ENCODE measurements around the gene MST1.

The MST1 gene

DNA sequence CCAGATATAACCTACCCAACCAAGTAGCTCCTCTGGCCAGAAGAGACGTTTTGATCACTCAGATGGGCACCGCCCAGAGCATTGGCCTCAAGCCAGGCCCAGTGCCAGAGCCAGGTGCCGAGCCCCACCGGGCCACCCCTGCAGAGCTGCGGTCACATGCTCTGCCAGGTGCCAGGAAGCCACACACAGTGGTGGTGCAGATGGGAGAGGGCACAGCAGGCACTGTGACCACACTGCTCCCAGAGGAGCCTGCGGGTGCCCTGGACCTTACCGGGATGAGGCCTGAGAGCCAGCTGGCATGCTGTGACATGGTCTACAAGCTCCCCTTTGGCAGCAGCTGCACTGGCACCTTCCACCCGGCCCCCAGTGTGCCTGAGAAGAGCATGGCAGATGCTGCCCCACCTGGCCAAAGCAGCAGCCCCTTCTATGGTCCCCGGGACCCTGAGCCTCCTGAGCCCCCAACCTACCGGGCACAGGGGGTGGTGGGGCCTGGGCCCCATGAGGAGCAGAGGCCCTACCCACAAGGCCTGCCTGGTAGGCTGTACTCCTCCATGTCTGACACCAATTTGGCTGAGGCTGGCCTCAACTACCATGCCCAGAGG lies 34.2 kb downstream of the MST1 start:
- DNase-seq: no peak

DNA sequence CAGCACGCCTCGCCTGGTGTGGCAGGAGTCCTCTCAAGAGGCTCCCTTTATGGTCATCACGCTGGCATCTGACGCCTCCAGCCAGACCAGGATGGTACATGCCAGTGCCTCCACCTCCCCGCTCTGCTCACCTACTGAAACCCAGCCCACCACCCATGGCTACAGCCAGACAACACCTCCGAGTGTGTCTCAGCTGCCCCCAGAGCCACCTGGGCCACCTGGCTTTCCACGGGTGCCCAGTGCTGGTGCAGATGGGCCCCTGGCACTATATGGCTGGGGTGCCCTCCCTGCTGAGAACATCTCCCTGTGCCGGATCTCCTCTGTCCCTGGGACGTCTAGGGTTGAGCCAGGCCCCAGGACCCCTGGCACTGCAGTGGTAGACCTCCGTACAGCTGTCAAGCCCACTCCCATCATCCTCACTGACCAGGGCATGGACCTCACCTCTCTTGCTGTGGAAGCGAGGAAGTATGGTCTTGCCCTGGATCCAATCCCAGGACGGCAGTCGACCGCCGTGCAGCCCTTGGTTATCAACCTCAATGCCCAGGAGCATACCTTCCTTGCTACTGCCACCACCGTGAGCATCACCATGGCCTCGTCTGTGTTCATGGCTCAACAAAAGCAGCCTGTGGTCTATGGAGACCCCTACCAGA lies 35.0 kb downstream of the MST1 start:
- no peak for DNase-seq

DNA sequence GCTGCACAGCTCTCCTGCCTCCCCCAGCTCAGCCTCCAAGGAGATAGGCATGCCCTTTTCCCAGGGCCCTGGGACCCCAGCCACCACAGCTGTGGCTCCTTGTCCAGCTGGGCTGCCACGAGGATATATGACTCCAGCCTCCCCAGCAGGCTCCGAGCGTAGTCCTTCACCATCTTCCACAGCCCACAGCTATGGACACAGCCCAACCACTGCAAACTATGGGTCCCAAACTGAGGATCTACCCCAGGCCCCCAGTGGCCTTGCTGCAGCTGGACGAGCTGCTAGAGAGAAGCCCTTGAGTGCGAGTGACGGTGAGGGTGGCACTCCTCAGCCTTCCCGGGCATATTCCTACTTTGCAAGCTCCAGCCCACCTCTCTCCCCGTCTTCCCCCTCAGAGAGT lies 35.7 kb downstream of the MST1 start:
- no peak for DNase-seq

DNA sequence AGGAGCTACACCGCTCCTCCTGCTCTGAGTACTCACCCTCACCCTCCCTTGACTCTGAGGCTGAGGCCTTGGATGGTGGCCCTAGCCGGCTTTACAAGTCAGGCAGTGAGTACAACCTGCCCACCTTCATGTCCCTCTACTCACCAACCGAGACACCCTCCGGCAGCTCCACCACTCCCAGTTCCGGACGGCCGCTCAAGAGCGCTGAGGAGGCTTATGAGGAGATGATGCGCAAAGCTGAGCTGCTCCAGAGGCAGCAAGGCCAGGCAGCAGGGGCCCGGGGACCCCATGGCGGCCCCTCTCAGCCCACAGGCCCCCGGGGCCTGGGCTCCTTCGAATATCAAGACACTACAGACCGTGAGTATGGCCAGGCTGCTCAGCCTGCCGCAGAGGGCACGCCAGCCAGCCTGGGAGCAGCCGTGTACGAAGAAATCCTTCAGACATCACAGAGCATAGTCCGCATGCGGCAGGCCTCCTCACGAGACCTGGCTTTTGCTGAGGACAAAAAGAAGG lies 36.3 kb downstream of the MST1 start:
- DNase-seq: no peak

DNA sequence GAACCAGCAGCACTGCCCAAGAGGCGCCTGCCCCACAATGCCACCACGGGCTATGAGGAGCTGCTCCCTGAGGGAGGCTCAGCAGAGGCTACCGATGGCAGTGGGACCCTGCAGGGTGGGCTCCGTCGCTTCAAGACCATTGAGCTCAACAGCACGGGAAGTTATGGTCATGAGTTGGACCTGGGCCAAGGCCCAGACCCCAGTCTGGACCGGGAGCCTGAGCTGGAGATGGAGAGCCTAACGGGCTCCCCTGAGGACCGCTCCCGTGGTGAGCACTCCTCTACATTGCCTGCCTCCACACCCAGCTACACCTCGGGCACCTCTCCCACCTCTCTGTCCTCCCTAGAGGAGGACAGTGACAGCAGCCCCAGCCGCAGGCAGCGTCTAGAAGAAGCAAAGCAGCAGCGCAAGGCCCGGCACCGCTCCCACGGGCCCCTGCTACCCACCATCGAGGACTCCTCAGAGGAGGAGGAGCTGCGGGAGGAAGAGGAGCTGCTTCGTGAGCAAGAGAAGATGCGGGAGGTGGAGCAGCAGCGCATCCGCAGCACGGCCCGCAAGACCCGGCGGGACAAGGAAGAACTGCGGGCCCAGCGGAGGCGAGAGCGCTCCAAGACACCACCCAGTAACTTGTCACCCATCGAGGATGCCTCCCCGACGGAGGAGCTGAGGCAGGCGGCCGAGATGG lies 36.9 kb downstream of the MST1 start:
- DNase-seq: no peak

DNA sequence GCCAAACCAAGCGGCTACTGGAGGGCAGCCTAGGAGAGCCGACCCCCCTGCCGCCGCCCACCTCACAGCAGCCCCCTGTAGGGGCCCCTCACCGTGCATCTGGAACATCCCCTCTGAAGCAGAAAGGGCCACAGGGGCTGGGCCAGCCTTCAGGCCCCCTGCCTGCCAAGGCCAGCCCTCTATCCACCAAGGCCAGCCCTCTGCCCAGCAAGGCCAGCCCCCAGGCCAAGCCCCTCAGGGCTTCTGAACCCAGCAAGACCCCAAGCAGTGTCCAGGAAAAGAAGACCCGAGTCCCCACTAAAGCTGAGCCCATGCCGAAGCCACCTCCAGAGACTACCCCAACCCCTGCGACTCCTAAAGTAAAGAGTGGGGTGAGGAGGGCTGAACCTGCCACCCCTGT lies 38.6 kb downstream of the MST1 start:
- DNase-seq: no peak

DNA sequence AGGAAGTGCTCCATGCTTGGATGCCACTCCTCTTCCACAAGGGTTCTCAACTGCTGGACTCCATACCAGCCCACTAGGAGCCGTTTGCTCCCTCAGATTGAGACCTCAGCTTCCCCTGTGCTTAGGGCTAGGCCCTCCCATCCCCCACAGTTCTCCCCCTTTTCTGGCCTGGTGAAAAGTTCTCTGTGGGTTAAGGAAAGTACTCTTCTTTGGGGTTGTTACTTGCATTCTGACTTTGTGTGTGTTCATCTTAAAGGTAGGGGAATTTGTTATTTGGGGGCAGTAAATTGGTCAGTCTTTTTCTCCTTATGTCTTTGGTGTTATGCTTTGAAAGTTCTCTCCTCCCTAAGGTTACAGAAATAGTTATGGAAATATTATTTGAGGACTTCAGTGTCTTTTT lies 39.1 kb downstream of the MST1 start:
- no peak for DNase-seq

DNA sequence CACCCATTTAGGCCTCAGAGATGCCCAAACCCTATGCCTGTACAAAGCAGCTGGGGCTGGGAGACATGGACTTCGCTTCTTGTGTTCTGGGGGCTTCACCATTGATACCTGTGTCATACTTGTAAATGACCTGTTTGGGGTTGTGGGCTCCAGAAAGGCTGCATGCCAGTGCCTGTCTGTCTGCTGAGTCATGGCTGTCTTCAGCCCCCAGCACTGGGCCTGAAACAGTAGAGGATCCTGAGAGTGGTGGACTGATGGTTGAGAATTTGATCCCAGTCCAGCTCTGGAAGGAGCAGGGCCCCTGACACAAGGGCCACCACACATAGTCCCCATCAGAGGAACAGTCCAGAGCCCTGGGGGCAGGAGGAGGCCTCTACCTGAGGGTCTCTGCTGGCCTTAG lies 39.7 kb downstream of the MST1 start:
- DNase-seq: no peak

DNA sequence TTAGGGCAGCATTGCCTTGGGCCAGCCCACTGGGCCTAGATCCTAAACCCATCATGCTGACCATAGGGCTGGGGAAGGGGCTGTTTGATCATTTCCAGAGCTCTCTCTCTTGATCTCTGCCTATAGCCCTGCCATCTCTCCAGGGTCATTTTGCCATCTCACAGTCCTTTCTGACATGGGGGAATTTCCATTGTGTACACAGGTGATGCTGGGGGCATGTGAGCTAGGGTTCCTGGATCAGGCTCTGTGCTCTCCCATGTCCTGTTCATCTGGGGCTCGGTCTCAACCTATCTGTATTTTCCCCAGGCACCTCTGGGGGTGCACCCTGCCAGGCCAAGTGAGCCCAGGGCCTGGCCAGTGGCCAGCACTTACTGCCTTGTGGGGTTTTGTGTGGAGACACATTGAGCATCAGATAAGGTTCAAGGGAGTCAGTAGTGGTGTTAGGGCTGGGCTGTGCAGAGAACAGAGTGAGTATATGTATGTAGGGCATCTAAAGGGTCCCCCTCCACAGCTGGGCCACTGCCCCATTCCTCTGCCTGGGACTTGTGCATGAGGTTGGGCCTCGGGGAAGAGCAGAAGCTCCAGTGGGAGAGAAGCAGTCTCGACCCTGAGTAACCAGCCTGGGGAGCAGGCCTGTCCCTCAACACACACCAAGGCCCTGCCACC lies 40.8 kb downstream of the MST1 start:
- DNase-seq: no peak

DNA sequence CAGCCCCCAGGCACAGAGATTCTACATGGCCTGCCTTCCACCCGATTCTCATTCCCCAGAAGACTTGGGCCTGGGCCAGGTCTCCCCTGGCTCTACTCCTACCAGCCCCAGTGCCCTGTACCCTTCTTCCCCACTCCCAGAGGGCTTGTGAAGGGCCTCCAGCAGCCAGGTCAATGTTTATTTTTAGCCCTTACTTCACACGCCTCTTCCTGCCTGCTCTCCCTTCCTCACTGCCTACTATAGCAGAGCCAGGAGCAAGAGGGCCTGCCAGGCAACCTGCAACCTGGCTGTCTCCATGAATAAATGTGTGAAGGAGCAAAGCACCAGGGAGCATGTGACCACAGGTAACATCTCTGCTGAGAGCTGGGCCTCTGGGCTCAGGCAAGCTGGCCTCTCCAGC lies 41.5 kb downstream of the MST1 start:
- no peak for DNase-seq

DNA sequence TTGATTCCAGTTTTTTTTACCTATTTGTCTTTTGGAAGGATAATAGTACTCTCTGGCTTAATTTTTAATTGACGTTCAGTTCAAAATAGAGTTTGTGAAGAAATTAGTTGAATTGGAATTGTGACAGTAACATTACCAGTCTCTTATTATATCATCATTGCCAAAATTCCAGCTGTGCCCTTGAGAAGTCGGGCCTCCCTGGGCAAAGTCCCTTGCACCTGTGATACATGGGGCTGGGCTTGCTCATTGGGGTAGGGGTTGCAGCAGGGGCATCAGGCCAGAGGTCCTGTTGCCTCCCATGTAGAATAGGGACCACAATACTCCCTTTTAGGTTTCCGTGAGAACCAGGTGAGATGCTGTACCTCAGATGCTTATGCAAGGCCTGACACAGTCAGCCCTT lies 43.0 kb downstream of the MST1 start:
- no peak for DNase-seq

DNA sequence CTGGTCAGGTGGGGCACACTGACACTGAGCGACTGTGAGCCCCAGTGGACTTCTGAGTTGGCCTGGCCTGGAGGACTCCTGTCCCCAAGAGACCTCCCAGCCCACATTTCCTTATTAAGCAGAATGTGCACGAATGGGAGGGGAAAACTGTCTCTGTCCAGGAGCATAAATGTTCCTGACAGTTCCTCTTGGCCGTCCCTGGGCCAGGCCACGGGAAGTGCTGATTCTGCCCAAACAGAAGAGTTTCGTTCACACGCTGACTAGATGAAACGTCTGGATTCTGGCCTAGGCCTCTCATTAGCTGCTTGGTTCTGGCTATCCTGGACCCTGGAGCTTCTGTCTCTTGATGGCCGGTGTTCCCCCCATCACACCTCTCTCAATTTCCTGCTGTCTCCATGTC lies 44.6 kb downstream of the MST1 start:
- DNase-seq: no peak

DNA sequence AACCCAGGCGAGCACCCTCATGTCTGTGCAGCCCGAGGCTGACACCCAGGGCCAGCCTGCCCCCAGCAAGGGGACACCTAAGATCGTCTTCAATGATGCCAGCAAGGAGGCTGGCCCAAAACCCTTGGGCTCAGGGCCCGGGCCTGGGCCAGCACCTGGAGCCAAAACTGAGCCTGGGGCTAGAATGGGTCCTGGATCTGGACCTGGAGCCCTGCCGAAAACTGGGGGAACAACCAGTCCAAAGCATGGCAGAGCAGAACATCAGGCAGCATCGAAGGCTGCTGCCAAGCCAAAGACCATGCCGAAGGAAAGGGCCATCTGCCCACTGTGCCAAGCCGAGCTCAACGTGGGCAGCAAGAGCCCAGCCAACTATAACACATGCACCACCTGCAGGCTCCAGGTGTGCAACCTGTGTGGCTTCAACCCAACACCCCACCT lies 46.5 kb downstream of the MST1 start:
- DNase-seq: no peak

DNA sequence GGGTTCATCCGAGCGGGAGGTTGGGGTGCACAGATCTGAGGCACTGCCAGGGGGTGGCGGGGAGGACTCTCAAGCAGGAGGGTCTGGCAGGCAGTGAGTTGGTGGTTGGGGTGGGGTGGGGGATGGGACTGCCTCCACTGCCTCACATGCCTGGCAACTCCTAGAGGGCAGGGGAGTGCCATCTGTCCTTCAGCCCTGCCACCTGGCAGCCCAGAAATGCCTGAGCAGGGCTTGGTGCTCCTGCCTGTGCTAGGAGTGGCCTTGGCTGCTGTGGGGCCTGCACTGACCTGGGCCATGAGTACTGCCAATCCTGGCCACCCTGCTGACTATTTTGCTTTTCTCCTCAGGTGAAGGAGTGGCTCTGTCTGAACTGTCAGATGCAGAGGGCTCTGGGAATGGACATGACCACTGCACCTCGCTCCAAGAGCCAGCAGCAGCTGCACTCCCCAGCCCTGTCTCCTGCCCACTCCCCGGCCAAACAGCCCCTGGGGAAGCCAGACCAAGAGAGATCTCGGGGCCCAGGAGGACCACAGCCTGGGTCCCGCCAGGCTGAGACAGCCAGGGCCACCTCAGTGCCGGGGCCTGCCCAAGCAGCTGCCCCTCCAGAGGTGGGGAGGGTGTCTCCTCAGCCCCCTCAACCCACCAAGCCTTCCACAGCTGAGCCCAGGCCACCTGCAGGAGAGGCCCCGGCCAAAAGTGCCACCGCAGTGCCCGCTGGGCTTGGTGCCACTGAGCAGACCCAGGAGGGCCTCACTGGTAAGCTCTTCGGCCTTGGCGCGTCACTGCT lies 47.2 kb downstream of the MST1 start:
- DNase-seq: no peak

DNA sequence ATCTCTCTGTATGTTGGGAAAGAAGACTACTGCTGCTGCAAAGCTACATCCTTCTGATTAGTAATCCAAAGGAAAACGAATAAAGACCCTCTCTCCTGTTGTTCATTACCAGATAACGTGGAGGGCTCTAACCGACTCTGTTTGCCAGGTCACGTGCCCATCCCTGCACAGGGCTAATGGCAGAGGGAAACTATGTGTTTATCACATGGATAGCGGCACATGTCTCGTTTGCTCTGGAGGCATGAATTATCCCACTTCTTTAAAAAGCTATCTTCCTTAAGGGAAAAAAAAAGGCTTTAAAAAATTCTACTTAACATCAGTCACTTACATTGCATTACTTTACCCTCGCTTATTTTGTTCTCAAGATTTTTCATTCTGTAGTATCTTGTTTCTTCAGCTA lies 48.0 kb downstream of the MST1 start:
- no peak for DNase-seq

DNA sequence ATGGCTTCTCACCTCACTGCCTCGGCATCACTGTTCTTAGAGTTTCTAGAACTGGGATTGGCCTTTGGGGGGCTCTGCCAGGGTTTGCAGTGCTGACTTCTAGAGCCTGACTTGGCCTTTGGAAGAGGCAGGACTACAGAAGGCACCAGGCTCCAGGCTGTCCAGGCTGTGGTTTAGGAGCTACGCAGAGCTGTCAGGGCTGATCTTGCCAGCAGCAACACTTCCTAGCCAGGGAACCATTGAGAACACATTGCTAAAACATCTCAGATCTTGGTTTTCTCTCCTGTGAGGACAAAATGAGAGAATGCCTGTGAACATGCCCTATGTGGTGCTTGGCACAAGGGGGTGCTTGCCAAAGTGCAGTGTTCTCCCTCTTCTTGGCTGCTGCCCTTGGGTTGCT lies 49.7 kb downstream of the MST1 start:
- DNase-seq: no peak

DNA sequence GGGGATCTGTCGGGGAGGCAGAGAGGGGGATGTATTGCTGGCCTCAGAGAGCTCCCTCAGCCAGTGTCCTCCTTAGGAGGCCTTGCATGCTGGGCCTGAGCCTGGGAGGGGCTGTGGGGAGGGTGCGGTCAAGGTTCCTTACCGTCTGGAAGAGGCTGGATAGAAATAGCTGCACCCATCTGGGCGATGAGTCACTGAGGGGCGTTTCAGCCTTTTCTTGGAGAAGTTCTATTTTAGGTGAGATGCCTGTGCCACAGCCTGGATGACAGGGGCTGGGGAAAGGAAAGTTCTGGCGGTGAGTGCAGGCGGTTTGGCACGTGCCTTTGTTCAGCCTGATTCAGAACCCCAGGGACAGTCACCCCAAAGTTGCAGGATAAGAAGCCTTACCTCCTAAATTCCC lies 50.8 kb downstream of the MST1 start:
- no peak for DNase-seq

DNA sequence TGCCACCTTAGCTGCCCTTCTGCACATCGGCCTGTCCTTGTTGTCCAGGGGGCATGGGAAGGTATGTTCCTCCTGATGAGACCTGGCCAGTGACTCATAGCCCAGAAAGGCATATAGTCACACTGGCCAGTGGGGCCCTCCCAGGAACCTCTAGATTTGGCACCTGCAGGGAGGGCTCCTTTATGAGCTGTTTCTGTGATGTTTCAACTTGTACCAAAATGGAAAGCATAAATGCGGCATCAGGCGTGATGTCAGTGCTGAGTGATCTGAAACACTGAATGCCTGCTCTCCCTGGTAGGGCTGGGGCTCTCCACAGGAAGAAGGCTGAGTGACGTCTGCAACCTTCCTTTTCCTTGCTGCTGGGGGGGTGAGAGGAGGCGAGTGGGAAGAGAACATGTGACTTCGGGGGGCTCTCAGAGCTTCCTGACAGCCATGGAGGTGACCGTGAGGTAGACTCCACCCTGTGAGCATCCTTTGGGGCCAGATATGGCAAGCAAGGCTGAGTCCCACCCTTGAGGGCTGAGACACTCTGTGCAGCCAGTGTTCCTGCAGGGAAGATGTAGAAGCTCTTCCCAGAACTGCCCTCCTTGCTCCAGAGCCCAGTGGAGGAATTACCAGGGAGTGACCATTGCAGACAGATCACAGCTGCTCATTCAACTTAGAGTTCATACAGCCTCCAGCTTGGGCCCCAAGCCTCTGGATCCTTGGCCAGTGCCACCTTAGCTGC lies 52.2 kb downstream of the MST1 start:
- no peak for DNase-seq

DNA sequence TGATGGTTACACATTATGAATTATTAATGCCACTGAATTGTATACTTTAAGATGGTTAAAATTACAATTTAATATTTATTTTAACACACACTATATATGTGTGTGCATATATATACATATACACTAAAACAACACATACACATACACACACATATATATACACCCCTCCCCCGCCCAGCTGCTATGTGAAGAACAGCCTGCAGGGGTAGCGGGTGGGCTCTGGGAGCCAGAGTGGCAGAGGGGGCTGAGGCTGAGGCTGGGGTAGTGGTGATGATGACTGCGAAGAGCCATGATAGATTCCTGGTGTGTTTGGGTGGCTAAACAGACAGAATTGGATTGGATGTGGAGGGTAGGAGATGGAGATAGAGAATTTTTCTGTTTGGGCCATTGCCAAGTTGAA lies 54.5 kb downstream of the MST1 start:
- DNase-seq: no peak
